ENCODE measurements around the gene NYNRIN.

DNA sequence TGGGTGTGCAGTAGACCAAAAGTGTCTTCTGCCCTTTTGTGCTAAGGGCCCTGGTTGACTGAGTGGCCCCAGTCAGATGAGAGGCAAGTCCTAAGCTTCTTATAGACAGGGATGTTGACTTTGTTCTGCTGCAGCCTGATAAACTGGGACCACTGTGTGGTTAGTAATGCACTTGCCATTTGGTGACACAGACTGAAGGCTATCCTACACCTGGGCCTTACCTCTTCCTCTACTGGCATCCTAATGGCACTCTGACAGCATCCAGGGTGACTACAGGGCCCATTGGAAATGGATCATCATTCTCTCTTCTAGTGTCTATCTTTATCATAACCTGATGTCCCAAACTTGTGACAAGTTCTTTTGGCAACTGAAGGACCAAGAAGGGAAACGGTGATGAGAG, 40.5 kb downstream of the NYNRIN start:
- TF ChIP-seq MXI1 (IDR thresholded peaks at IDR 0.05; ENCODE audit: borderline replicate concordance, low read depth, low read length): no peak
- TF ChIP-seq, protein P1, sequence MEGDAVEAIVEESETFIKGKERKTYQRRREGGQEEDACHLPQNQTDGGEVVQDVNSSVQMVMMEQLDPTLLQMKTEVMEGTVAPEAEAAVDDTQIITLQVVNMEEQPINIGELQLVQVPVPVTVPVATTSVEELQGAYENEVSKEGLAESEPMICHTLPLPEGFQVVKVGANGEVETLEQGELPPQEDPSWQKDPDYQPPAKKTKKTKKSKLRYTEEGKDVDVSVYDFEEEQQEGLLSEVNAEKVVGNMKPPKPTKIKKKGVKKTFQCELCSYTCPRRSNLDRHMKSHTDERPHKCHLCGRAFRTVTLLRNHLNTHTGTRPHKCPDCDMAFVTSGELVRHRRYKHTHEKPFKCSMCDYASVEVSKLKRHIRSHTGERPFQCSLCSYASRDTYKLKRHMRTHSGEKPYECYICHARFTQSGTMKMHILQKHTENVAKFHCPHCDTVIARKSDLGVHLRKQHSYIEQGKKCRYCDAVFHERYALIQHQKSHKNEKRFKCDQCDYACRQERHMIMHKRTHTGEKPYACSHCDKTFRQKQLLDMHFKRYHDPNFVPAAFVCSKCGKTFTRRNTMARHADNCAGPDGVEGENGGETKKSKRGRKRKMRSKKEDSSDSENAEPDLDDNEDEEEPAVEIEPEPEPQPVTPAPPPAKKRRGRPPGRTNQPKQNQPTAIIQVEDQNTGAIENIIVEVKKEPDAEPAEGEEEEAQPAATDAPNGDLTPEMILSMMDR (conservative IDR thresholded peaks at IDR 0.05; ENCODE audit: low read depth, low read length): no peak
- TF ChIP-seq MAFK (IDR thresholded peaks at IDR 0.05; ENCODE audit: low read depth, low read length): no peak
- TF ChIP-seq POLR2A (IDR thresholded peaks at IDR 0.05; ENCODE audit: low read depth, low read length): no peak
- TF ChIP-seq RAD21 (IDR thresholded peaks at IDR 0.05; ENCODE audit: low read length): no peak
- TF ChIP-seq, protein P2, sequence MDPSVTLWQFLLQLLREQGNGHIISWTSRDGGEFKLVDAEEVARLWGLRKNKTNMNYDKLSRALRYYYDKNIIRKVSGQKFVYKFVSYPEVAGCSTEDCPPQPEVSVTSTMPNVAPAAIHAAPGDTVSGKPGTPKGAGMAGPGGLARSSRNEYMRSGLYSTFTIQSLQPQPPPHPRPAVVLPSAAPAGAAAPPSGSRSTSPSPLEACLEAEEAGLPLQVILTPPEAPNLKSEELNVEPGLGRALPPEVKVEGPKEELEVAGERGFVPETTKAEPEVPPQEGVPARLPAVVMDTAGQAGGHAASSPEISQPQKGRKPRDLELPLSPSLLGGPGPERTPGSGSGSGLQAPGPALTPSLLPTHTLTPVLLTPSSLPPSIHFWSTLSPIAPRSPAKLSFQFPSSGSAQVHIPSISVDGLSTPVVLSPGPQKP (IDR thresholded peaks at IDR 0.05; ENCODE audit: borderline replicate concordance, low read depth, low read length): no peak
- TF ChIP-seq BHLHE40 (IDR thresholded peaks at IDR 0.05; ENCODE audit: low read depth, low read length): no peak
- TF ChIP-seq, protein P3, sequence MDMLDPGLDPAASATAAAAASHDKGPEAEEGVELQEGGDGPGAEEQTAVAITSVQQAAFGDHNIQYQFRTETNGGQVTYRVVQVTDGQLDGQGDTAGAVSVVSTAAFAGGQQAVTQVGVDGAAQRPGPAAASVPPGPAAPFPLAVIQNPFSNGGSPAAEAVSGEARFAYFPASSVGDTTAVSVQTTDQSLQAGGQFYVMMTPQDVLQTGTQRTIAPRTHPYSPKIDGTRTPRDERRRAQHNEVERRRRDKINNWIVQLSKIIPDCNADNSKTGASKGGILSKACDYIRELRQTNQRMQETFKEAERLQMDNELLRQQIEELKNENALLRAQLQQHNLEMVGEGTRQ (IDR thresholded peaks at IDR 0.05; ENCODE audit: low read depth, low read length): no peak

Measured in IMR-90 (cell line).